ENCODE data around the gene PRR36. TPM values are rescaled to one million over a fixed set of nuclear protein-coding genes. Genes with fewer than 3 reads are reported as not detected.

The PRR36 gene
- total RNA-seq (under 1 TPM; 0.28 to 0.85 (median 0.36) TPM), total RNA-seq (0 to 0.48 (median 0.07) reads per million in 29 experiments)
- total RNA-seq (2013): 0.06 TPM

- H3K27me3 Mint-ChIP-seq: peaks cover 13 to 19% of the 10 kb centered on the region in 2 donors
- peaks cover 26 to 29% (median 26%) of the 10 kb centered on the region in 3 donors for H3K4me1 Mint-ChIP-seq
- peaks cover 0 to 49% of the 10 kb centered on the region in 2 experiments for H3K27me3 ChIP-seq (replicated peaks in 1 of 2; ENCODE audit: control insufficient read depth in 2 of 2, extremely low read depth in 1 of 2, insufficient read depth in 2 of 2, low read length in 1 of 2)
- H3K27ac Mint-ChIP-seq: no peak within 1 kb of the TSS
- ChIA-PET CTCF (no interaction called here), POLR2A (no interaction called here)
- H3K4me3 ChIP-seq (ENCODE audit: control insufficient read depth in 1 of 2, extremely low read depth in 1 of 2, low read length in 1 of 2): peak within 1 kb of the TSS; percentile 17 to 64
- H3K36me3 ChIP-seq (ENCODE audit: control insufficient read depth in 2 of 2, extremely low read depth in 1 of 2, insufficient read depth in 1 of 2, low read length in 1 of 2): no peaks in the 10 kb centered on the region
- 5% methylated on average over 57 of the region's 88 CpGs for WGBS (ENCODE audit: insufficient coverage)
- peaks cover 2 to 50% of the 10 kb centered on the region in 2 experiments for H3K4me1 ChIP-seq (ENCODE audit: control insufficient read depth in 1 of 2, extremely low read depth in 1 of 2, insufficient read depth in 2 of 2, low read length in 2 of 2)
- ATAC-seq (replicated peaks in 1 of 4) (no peak), DNase-seq (peak in 1 of 35 experiments; percentile 23)
- no peaks in the 10 kb centered on the region for H3K9me3 Mint-ChIP-seq
- H3K4me3 Mint-ChIP-seq: peak within 1 kb of the TSS; percentile 62 to 72 (median 68)
- H3K27ac ChIP-seq (ENCODE audit: low read length): no peak within 1 kb of the TSS
- no peaks in the 10 kb centered on the region for H3K36me3 Mint-ChIP-seq
- no peaks in the 10 kb centered on the region for H3K9me3 ChIP-seq
Observed at GRCh38 chr19:7874076-7874896, at the start of gene PRR36. PRR36 (minus strand) TSS chr19:7874390; CDS start chr19:7873689, 701 bp downstream.

- Histone ChIP-seq H3K27ac (ENCODE audit: low read length) (no peak overlapping the region), H3K27me3 (replicated peaks in 1 of 2; ENCODE audit: control insufficient read depth in 2 of 2, extremely low read depth in 1 of 2, insufficient read depth in 2 of 2, low read length in 1 of 2) (peaks cover 0 to 13% of the 10 kb centered on the region in 2 experiments), H3K9me3 (no peaks in the 10 kb centered on the region), H3K4me1 (ENCODE audit: control insufficient read depth in 1 of 2, extremely low read depth in 1 of 2, insufficient read depth in 2 of 2, low read length in 2 of 2) (peaks cover 10 to 48% of the 10 kb centered on the region in 2 experiments), H3K4me3 (ENCODE audit: control insufficient read depth in 1 of 2, extremely low read depth in 1 of 2, low read length in 1 of 2) (no peak overlapping the region), H3K36me3 (ENCODE audit: control insufficient read depth in 2 of 2, extremely low read depth in 1 of 2, insufficient read depth in 1 of 2, low read length in 1 of 2) (peaks cover 6 to 13% of the 10 kb centered on the region in 2 donors)
- no peaks in the 10 kb centered on the region for H3K9me3 Mint-ChIP-seq
- H3K27ac Mint-ChIP-seq: no peak overlapping the region
- POLR2A ChIA-PET: no interaction called here
- no peaks in the 10 kb centered on the region for H3K36me3 Mint-ChIP-seq
- no peak for ATAC-seq (replicated peaks in 1 of 4)
- DNase-seq: no peak
- peaks cover 4 to 6% of the 10 kb centered on the region in 2 donors for H3K27me3 Mint-ChIP-seq
- H3K4me1 Mint-ChIP-seq: peaks cover 23 to 39% (median 25%) of the 10 kb centered on the region in 3 donors
- CTCF ChIA-PET: interaction anchor here in 1 of 2 donors (0.6 to 0.7 kb wide), 3 partner anchors 16 to 727 kb away, joined by 3 to 8 read pairs (median 7); no protein-coding TSS in a partner anchor
- H3K4me3 Mint-ChIP-seq: peak overlapping the region in 1 of 3 donors; percentile 74
- WGBS (ENCODE audit: insufficient coverage): 93% methylated on average over 15 of the region's 31 CpGs
Observed at GRCh38 chr19:7923295-7924191, 49.4 kb upstream of the PRR36 start.

- Histone ChIP-seq H3K36me3 (ENCODE audit: control insufficient read depth in 2 of 2, extremely low read depth in 1 of 2, insufficient read depth in 1 of 2, low read length in 1 of 2) (peaks cover 6 to 13% of the 10 kb centered on the region in 2 donors), H3K27ac (ENCODE audit: low read length) (no peak overlapping the region), H3K9me3 (no peaks in the 10 kb centered on the region), H3K4me1 (ENCODE audit: control insufficient read depth in 1 of 2, extremely low read depth in 1 of 2, insufficient read depth in 2 of 2, low read length in 2 of 2) (peaks cover 12 to 55% of the 10 kb centered on the region in 2 experiments), H3K4me3 (ENCODE audit: control insufficient read depth in 1 of 2, extremely low read depth in 1 of 2, low read length in 1 of 2) (no peak overlapping the region), H3K27me3 (replicated peaks in 1 of 2; ENCODE audit: control insufficient read depth in 2 of 2, extremely low read depth in 1 of 2, insufficient read depth in 2 of 2, low read length in 1 of 2) (peaks cover 3 to 21% of the 10 kb centered on the region in 2 experiments)
- POLR2A ChIA-PET: no interaction called here
- H3K27me3 Mint-ChIP-seq: peaks cover 4 to 13% of the 10 kb centered on the region in 2 donors
- peaks cover 29 to 45% (median 30%) of the 10 kb centered on the region in 3 donors for H3K4me1 Mint-ChIP-seq
- WGBS (ENCODE audit: insufficient coverage): 93% methylated on average over 3 of the region's 8 CpGs
- ATAC-seq (replicated peaks in 1 of 4) (no peak), DNase-seq (no peak)
- CTCF ChIA-PET: interaction anchor here in 1 of 2 donors (3.6 kb wide), 1 partner anchor 54 kb away, joined by 32 read pairs; no protein-coding TSS in a partner anchor
- H3K36me3 Mint-ChIP-seq: no peaks in the 10 kb centered on the region
- no peaks in the 10 kb centered on the region for H3K9me3 Mint-ChIP-seq
- H3K4me3 Mint-ChIP-seq: peak overlapping the region in 2 of 3 donors; percentile 34 to 55
- H3K27ac Mint-ChIP-seq: no peak overlapping the region
Observed at GRCh38 chr19:7922836-7923195, 48.6 kb upstream of the PRR36 start.

GRCh38 chr19:7921967-7922835 is 48.0 kb upstream of the PRR36 start:
- H3K4me3 Mint-ChIP-seq: peak overlapping the region in 2 of 3 donors; percentile 14 to 39
- no peak for ATAC-seq (replicated peaks in 1 of 4)
- Histone ChIP-seq H3K27ac (ENCODE audit: low read length) (no peak overlapping the region), H3K4me1 (ENCODE audit: control insufficient read depth in 1 of 2, extremely low read depth in 1 of 2, insufficient read depth in 2 of 2, low read length in 2 of 2) (peaks cover 14 to 61% of the 10 kb centered on the region in 2 experiments), H3K9me3 (no peaks in the 10 kb centered on the region), H3K36me3 (ENCODE audit: control insufficient read depth in 2 of 2, extremely low read depth in 1 of 2, insufficient read depth in 1 of 2, low read length in 1 of 2) (peaks cover 6 to 13% of the 10 kb centered on the region in 2 donors), H3K4me3 (ENCODE audit: control insufficient read depth in 1 of 2, extremely low read depth in 1 of 2, low read length in 1 of 2) (no peak overlapping the region), H3K27me3 (replicated peaks in 1 of 2; ENCODE audit: control insufficient read depth in 2 of 2, extremely low read depth in 1 of 2, insufficient read depth in 2 of 2, low read length in 1 of 2) (peaks cover 3 to 26% of the 10 kb centered on the region in 2 experiments)
- 88% methylated on average over 18 of the region's 31 CpGs for WGBS (ENCODE audit: insufficient coverage)
- DNase-seq: no peak
- ChIA-PET POLR2A (interaction anchor here in 1 of 2 donors (1.8 kb wide), 1 partner anchor 22 kb away, joined by 4 read pairs; the partner anchor contains the start of gene TIMM44), CTCF (interaction anchor here in 1 of 2 donors (3.3 to 3.6 kb wide), 2 partner anchors 19 to 53 kb away, joined by 28 to 32 read pairs; partner anchors contain the start of gene MAP2K7)
- peaks cover 29 to 48% (median 30%) of the 10 kb centered on the region in 3 donors for H3K4me1 Mint-ChIP-seq
- H3K36me3 Mint-ChIP-seq: no peaks in the 10 kb centered on the region
- H3K27ac Mint-ChIP-seq: peak overlapping the region in 1 of 2 donors; percentile 44
- H3K27me3 Mint-ChIP-seq: peaks cover 4 to 15% of the 10 kb centered on the region in 2 donors
- no peaks in the 10 kb centered on the region for H3K9me3 Mint-ChIP-seq

- ChIA-PET CTCF (interaction anchor here (0.6 to 3.6 kb wide), 7 partner anchors 8 to 353 kb away, joined by 3 to 33 read pairs (median 11); partner anchors contain the start of genes MAP2K7 (in 1 of the 2) and TIMM44 (in 1 of the 2)), POLR2A (interaction anchor here in 1 of 2 donors (0.6 to 2.2 kb wide), 5 partner anchors 9 to 1149 kb away, joined by 3 to 9 read pairs (median 5); partner anchors contain the start of genes MAP2K7, TIMM44 and VAV1)
- WGBS (ENCODE audit: insufficient coverage): 62% methylated on average over 15 of the region's 17 CpGs
- H3K4me1 ChIP-seq (ENCODE audit: control insufficient read depth in 1 of 2, extremely low read depth in 1 of 2, insufficient read depth in 2 of 2, low read length in 2 of 2): peaks cover 17 to 64% of the 10 kb centered on the region in 2 experiments
- Mint-ChIP-seq H3K27me3 (peaks cover 4 to 19% of the 10 kb centered on the region in 2 donors), H3K4me3 (peak overlapping the region; percentile 86 to 94 (median 88)), H3K36me3 (no peaks in the 10 kb centered on the region), H3K9me3 (no peaks in the 10 kb centered on the region), H3K27ac (peak overlapping the region; percentile 91 to 94), H3K4me1 (peaks cover 29 to 50% (median 32%) of the 10 kb centered on the region in 3 donors)
- DNase-seq (no peak), ATAC-seq (replicated peaks in 1 of 4) (no peak)
- peaks cover 3 to 30% of the 10 kb centered on the region in 2 experiments for H3K27me3 ChIP-seq (replicated peaks in 1 of 2; ENCODE audit: control insufficient read depth in 2 of 2, extremely low read depth in 1 of 2, insufficient read depth in 2 of 2, low read length in 1 of 2)
- peak overlapping the region; percentile 72 for H3K27ac ChIP-seq (ENCODE audit: low read length)
- H3K9me3 ChIP-seq: no peaks in the 10 kb centered on the region
- H3K36me3 ChIP-seq (ENCODE audit: control insufficient read depth in 2 of 2, extremely low read depth in 1 of 2, insufficient read depth in 1 of 2, low read length in 1 of 2): peaks cover 6 to 13% of the 10 kb centered on the region in 2 donors
- peak overlapping the region; percentile 55 to 57 for H3K4me3 ChIP-seq (ENCODE audit: control insufficient read depth in 1 of 2, extremely low read depth in 1 of 2, low read length in 1 of 2)
Observed at GRCh38 chr19:7921302-7921966, 47.2 kb upstream of the PRR36 start.

Data from T-cell (primary cell).